GM21576 (cell line): ENCODE measurements around the gene GJA5.

ENCODE experiments used
- ATAC-seq: cut with Tn5 transposase; IDR thresholded peaks from one replicate; pipeline ENCODE4 v1.9.1; 2021; ENCODE audit warnings: mild to moderate bottlenecking, moderate library complexity; ENCODE audit not compliant: unreplicated experiment

GJA5 gene

GRCh38 chr1:147768101-147768500, 7.7 kb upstream of the GJA5 start:
- no peak for ATAC-seq

- no peak for ATAC-seq
These were observed 2.0 kb upstream of the GJA5 start for GRCh38 chr1:147762233-147763024.

- no peak for ATAC-seq
These were observed 1.9 kb downstream of the GJA5 start for GRCh38 chr1:147758379-147759100.

GRCh38 chr1:147757015-147757990, 3.1 kb downstream of the GJA5 start:
- ATAC-seq = no peak

- ATAC-seq = no peak
These were observed 4.1 kb downstream of the GJA5 start for GRCh38 chr1:147756341-147756740.

- ATAC-seq = no peak
These were observed 5.7 kb downstream of the GJA5 start for GRCh38 chr1:147754661-147755060.

- ATAC-seq = no peak
These were observed 7.3 kb downstream of the GJA5 start for GRCh38 chr1:147753081-147753480.

GRCh38 chr1:147752511-147752910, 7.9 kb downstream of the GJA5 start:
- ATAC-seq = no peak

GRCh38 chr1:147751346-147751745, 9.1 kb downstream of the GJA5 start:
- no peak for ATAC-seq

GRCh38 chr1:147750618-147751217, 9.7 kb downstream of the GJA5 start:
- ATAC-seq = no peak

- ATAC-seq = no peak
These were observed 10.6 kb downstream of the GJA5 start for GRCh38 chr1:147749792-147750191.

- ATAC-seq = no peak
These were observed 11.6 kb downstream of the GJA5 start for GRCh38 chr1:147748676-147749350.

GRCh38 chr1:147747966-147748365, 12.4 kb downstream of the GJA5 start:
- ATAC-seq = no peak

GRCh38 chr1:147745271-147745670, 15.1 kb downstream of the GJA5 start:
- ATAC-seq = no peak

- ATAC-seq = no peak
These were observed 19.3 kb downstream of the GJA5 start for GRCh38 chr1:147741065-147741464.

GRCh38 chr1:147740391-147740790, 20.0 kb downstream of the GJA5 start:
- no peak for ATAC-seq

GRCh38 chr1:147738739-147739476, 21.5 kb downstream of the GJA5 start:
- ATAC-seq = no peak

- no peak for ATAC-seq
These were observed 22.3 kb downstream of the GJA5 start for GRCh38 chr1:147738129-147738528.

- ATAC-seq = no peak
These were observed 23.5 kb downstream of the GJA5 start for GRCh38 chr1:147736883-147737282.

GRCh38 chr1:147735423-147735822, 25.0 kb downstream of the GJA5 start:
- no peak for ATAC-seq
